ENCODE results near the gene NTM.

DNA sequence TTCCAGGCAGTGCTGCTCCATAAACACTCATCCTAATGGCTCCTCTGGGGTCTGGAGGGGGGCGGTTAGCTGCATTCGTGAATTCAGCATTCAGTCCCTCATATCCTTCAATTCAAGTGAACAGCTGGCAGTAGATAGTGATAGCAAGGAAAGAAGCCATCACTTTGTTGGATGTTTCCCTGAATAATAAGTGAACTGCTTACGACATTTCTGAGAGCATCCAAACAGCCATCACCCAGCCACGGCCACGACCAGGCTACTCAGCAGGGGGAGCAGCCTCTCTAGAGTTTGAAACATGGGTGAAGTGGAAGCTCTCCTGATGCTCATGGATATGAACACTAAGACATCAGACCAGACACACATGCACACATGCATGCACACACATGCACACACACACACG, 163.6 kb downstream of the NTM start:
- TF ChIP-seq POLR2A (IDR thresholded peaks at IDR 0.05), result no peak
- no peak for TF ChIP-seq CTCF (IDR thresholded peaks at IDR 0.05)

All from Peyer's patch (tissue), 4 donors.